ENCODE results near the gene TEAD2.

DNA sequence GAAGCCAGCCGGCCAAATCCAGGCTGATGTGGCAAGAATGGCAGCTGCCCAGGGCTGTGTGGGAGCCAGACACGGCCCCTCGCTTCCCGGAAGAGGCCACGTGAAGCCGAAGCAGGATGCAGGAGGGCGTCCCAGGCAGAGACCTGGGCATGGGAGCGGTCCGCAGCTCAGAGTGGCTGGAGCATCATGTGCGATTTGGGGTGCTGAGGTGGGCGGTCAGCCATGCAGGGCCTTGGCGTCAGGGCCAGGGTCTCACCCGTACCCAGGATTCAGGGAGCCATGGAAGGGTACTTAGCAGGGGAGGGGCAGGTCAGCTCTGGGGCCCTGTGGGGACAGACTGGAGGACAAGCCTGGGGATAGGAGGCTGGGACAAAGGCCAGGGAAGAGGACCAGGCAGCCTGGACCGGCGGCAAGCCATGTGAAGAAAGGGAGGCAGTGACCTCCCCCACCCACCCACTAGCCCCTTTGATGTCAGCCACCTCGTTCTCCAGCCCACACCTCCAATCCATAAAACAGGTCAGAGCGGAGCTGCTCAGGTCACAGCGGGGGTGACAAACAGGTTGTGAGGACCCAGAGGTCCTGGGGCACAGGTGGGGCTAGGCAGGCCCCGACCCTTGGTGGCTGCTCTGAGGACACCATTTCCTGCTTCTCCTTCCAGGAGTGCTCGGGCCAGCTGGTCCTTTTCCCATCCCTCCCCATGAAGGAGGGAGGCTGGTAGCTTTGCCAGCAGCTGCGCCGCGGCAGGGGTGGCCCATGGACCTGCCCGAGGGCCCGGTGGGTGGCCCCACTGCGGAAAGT is 28.1 kb upstream of the TEAD2 start:
- TF ChIP-seq, protein P1, sequence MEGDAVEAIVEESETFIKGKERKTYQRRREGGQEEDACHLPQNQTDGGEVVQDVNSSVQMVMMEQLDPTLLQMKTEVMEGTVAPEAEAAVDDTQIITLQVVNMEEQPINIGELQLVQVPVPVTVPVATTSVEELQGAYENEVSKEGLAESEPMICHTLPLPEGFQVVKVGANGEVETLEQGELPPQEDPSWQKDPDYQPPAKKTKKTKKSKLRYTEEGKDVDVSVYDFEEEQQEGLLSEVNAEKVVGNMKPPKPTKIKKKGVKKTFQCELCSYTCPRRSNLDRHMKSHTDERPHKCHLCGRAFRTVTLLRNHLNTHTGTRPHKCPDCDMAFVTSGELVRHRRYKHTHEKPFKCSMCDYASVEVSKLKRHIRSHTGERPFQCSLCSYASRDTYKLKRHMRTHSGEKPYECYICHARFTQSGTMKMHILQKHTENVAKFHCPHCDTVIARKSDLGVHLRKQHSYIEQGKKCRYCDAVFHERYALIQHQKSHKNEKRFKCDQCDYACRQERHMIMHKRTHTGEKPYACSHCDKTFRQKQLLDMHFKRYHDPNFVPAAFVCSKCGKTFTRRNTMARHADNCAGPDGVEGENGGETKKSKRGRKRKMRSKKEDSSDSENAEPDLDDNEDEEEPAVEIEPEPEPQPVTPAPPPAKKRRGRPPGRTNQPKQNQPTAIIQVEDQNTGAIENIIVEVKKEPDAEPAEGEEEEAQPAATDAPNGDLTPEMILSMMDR (IDR thresholded peaks at IDR 0.05) = no peak
- no peak for TF ChIP-seq POLR2A (IDR thresholded peaks at IDR 0.05)
